Mesendoderm (in vitro differentiated cells): ENCODE measurements around the gene SRL.
A peak's percentile ranks its signal among the peaks of the same experiment; 100 is the strongest.

Experiments
- DNase-seq: peaks from one replicate; pipeline ENCODE4 v3.0.0; 2013
- H2AK5ac ChIP-seq: 2 replicates; pipeline ENCODE4 v1.6.1; 2013; ENCODE audit warnings: low read length, inconsistent platforms
- H2BK120ac ChIP-seq: 2 replicates; pipeline ENCODE4 v1.6.1; 2013; ENCODE audit warnings: low read depth, mild to moderate bottlenecking, low read length, moderate library complexity, mixed read lengths
- H2BK15ac ChIP-seq: replicated peaks from 2 replicates; pipeline ENCODE4 v1.6.1; 2013; ENCODE audit warnings: low read depth, mild to moderate bottlenecking, moderate library complexity
- H2BK5ac ChIP-seq: 2 replicates; pipeline ENCODE4 v1.6.1; 2013; ENCODE audit warnings: low read length, inconsistent platforms
- H3K18ac ChIP-seq: 2 replicates; pipeline ENCODE4 v1.6.1; 2013; ENCODE audit warnings: mild to moderate bottlenecking, low read length, mixed read lengths
- H3K23ac ChIP-seq: one replicate; pipeline ENCODE4 v1.6.1; 2013; ENCODE audit warnings: low read length
- H3K27ac ChIP-seq: 2 replicates; pipeline ENCODE4 v1.5.1; 2013; ENCODE audit warnings: low read depth, mild to moderate bottlenecking, inconsistent platforms, low read length, moderate library complexity
- H3K27me3 ChIP-seq: 2 replicates; pipeline ENCODE4 v1.6.1; 2013; ENCODE audit warnings: low read length, control low read depth, mild to moderate bottlenecking, inconsistent platforms; ENCODE audit not compliant: insufficient read depth, poor library complexity
- H3K36me3 ChIP-seq: 2 replicates; pipeline ENCODE4 v1.6.1; 2013; ENCODE audit warnings: low read length, inconsistent platforms; ENCODE audit not compliant: control insufficient read depth, insufficient read depth
- H3K4ac ChIP-seq: one replicate; pipeline ENCODE4 v1.6.1; 2013; ENCODE audit warnings: low read depth, mild to moderate bottlenecking, low read length, moderate library complexity
- H3K4me1 ChIP-seq: 2 replicates; pipeline ENCODE4 v1.6.1; 2013; ENCODE audit warnings: low read depth, low read length, inconsistent platforms; ENCODE audit not compliant: control insufficient read depth
- H3K4me2 ChIP-seq: 2 replicates; pipeline ENCODE4 v1.6.1; 2013; ENCODE audit warnings: low read length
- H3K4me3 ChIP-seq: 2 replicates; pipeline ENCODE4 v1.5.1; 2013; ENCODE audit warnings: mild to moderate bottlenecking, low read length
- H3K56ac ChIP-seq: one replicate; pipeline ENCODE4 v1.6.1; 2013; ENCODE audit warnings: low read length
- H3K79me1 ChIP-seq: 2 replicates; pipeline ENCODE4 v1.6.1; 2013; ENCODE audit warnings: low read length, inconsistent platforms
- H3K79me2 ChIP-seq: 2 replicates; pipeline ENCODE4 v1.6.1; 2013; ENCODE audit warnings: mild to moderate bottlenecking, low read length; ENCODE audit not compliant: control insufficient read depth, insufficient read depth
- H3K9ac ChIP-seq: 2 replicates; pipeline ENCODE4 v1.6.1; 2013; ENCODE audit warnings: low read length, inconsistent platforms
- H4K5ac ChIP-seq: one replicate; pipeline ENCODE4 v1.6.1; 2013; ENCODE audit warnings: low read length
- H4K8ac ChIP-seq: one replicate; pipeline ENCODE4 v1.6.1; 2013; ENCODE audit warnings: low read depth, mild to moderate bottlenecking, control low read depth, low read length, moderate library complexity
- WGBS: extraction: QIAGEN DNeasy Blood & Tissue Kit; methylation state at CpG from one replicate; pipeline ENCODE4 v1.1.7; 2013; ENCODE audit warnings: low lambda C conversion rate, missing lambda C conversion rate; ENCODE audit not compliant: insufficient coverage; ENCODE audit errors: extremely low coverage; 5-methylcytosine and 5-hydroxymethylcytosine counted together

Gene SRL

DNA sequence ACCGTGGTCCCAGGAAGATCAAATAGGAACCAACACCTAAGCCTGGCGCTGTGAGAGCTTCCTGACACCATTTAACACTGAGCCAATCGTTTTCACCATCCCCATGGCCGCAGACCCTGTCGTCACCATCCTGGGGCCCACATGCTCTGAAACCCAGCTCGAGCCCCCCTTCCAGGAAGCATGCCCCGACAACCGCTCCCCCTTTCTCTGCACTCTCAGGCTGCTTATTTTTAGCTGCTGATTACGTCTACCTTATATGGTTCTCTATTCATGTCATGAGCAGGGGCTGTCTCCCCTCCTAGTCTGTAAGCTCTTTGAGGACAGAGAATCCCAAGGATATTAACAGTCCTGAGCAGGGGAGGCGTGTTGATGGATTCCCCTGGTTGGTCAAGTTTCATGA is 10.5 kb downstream of the SRL start:
- no peaks in the 10 kb centered on the region for H3K4me1 ChIP-seq
- no peak overlapping the region for H4K5ac ChIP-seq
- DNase-seq, result no peak
- no peak overlapping the region for H4K8ac ChIP-seq
- no peak overlapping the region for H3K56ac ChIP-seq
- no peak overlapping the region for H2BK15ac ChIP-seq
- no peak overlapping the region for H3K18ac ChIP-seq
- no peaks in the 10 kb centered on the region for H3K27me3 ChIP-seq
- no peaks in the 10 kb centered on the region for H3K36me3 ChIP-seq
- no peaks in the 10 kb centered on the region for H3K79me2 ChIP-seq
- no peak overlapping the region for H3K23ac ChIP-seq
- no peak overlapping the region for H2AK5ac ChIP-seq
- H3K27ac ChIP-seq, result no peak overlapping the region
- WGBS, result no CpG with 5 or more reads among the region's 10 CpGs
- H2BK120ac ChIP-seq, result no peak overlapping the region
- no peaks in the 10 kb centered on the region for H3K79me1 ChIP-seq
- H3K9ac ChIP-seq, result no peak overlapping the region
- no peak overlapping the region for H3K4me3 ChIP-seq
- no peak overlapping the region for H3K4ac ChIP-seq
- H3K4me2 ChIP-seq, result no peak overlapping the region
- H2BK5ac ChIP-seq, result no peak overlapping the region

GRCh38 chr16:4227040-4227332 is 14.9 kb downstream of the SRL start:
- Histone ChIP-seq H3K4me3 (no peak overlapping the region), H4K5ac (no peak overlapping the region), H3K36me3 (no peaks in the 10 kb centered on the region), H4K8ac (no peak overlapping the region), H3K27me3 (no peaks in the 10 kb centered on the region), H3K18ac (no peak overlapping the region), H3K56ac (no peak overlapping the region), H3K79me2 (no peaks in the 10 kb centered on the region), H2BK120ac (no peak overlapping the region), H3K79me1 (no peaks in the 10 kb centered on the region), H3K9ac (no peak overlapping the region), H3K4ac (no peak overlapping the region), H3K4me2 (no peak overlapping the region), H2BK5ac (no peak overlapping the region), H3K23ac (no peak overlapping the region), H2AK5ac (no peak overlapping the region), H2BK15ac (no peak overlapping the region), H3K4me1 (no peaks in the 10 kb centered on the region), H3K27ac (no peak overlapping the region)
- DNase-seq, result no peak
- WGBS, result no CpG with 5 or more reads among the region's 2 CpGs

DNA sequence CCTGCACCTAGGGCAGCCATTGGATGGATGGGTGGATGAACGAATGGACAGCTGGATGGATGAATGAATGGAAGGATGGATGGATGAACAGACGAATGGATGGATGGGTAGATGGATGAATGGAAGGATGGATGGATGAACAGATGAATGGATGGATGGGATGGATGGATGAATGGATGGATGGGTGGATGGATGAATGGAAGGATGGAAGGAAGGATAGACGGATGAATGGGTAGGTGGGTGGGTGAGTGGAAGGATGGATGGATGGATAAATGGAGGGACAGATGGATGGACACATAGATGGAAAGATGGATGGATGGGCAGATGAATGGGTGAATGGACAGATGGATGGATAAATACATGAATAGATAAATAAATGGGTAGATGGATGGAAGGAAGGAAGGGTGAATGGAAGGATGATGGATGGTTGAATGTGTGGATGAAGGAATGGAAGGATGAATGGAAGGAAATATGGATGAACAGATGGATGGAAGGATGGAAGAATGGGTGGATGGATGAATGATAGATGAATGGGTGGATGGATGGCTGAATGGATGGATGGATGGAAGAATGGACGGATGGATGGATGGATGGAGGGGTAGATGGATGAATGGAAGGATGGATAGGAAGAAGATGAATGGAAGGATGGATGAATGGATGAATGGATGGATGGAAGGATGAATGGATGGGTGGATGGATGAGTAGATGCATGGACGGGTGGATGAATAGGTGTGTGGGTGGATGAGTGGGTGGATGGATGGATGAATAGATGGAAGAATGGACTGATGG is 15.4 kb downstream of the SRL start:
- WGBS, result 100% methylated on average over 3 of the region's 5 CpGs
- no peaks in the 10 kb centered on the region for H3K36me3 ChIP-seq
- no peaks in the 10 kb centered on the region for H3K79me2 ChIP-seq

GRCh38 chr16:4225075-4225474 is 16.8 kb downstream of the SRL start:
- Histone ChIP-seq H4K8ac (no peak overlapping the region), H3K36me3 (no peaks in the 10 kb centered on the region), H2BK120ac (no peak overlapping the region), H3K27me3 (no peaks in the 10 kb centered on the region), H3K4me2 (no peak overlapping the region), H2BK5ac (no peak overlapping the region), H3K4ac (no peak overlapping the region), H3K27ac (no peak overlapping the region), H3K23ac (no peak overlapping the region), H3K4me3 (no peak overlapping the region), H2AK5ac (no peak overlapping the region), H2BK15ac (no peak overlapping the region), H3K79me1 (no peaks in the 10 kb centered on the region), H4K5ac (no peak overlapping the region), H3K4me1 (no peaks in the 10 kb centered on the region), H3K9ac (no peak overlapping the region), H3K56ac (no peak overlapping the region), H3K79me2 (no peaks in the 10 kb centered on the region), H3K18ac (no peak overlapping the region)
- no CpG with 5 or more reads among the region's 2 CpGs for WGBS
- no peak for DNase-seq

More for the DNA sequence above, 15.4 kb downstream of the SRL start:
- no peaks in the 10 kb centered on the region for H3K27me3 ChIP-seq
- no peak overlapping the region for H3K18ac ChIP-seq
- H2BK15ac ChIP-seq, result no peak overlapping the region
- no peaks in the 10 kb centered on the region for H3K79me1 ChIP-seq
- H3K4ac ChIP-seq, result no peak overlapping the region
- no peak for DNase-seq
- no peak overlapping the region for H3K4me3 ChIP-seq
- no peak overlapping the region for H3K4me2 ChIP-seq
- H3K27ac ChIP-seq, result no peak overlapping the region
- no peak overlapping the region for H4K5ac ChIP-seq
- H4K8ac ChIP-seq, result no peak overlapping the region
- no peak overlapping the region for H3K56ac ChIP-seq
- H3K9ac ChIP-seq, result no peak overlapping the region
- no peak overlapping the region for H3K23ac ChIP-seq
- no peak overlapping the region for H2BK120ac ChIP-seq
- H3K4me1 ChIP-seq, result no peaks in the 10 kb centered on the region
- no peak overlapping the region for H2BK5ac ChIP-seq
- no peak overlapping the region for H2AK5ac ChIP-seq

GRCh38 chr16:4220358-4220757 is 21.5 kb downstream of the SRL start:
- no peak overlapping the region for H4K8ac ChIP-seq
- H2BK120ac ChIP-seq, result no peak overlapping the region
- no peak overlapping the region for H3K56ac ChIP-seq
- no peak overlapping the region for H4K5ac ChIP-seq
- no peak overlapping the region for H3K4me2 ChIP-seq
- H2AK5ac ChIP-seq, result no peak overlapping the region
- WGBS, result no CpG with 5 or more reads among the region's 5 CpGs
- no peaks in the 10 kb centered on the region for H3K27me3 ChIP-seq
- no peaks in the 10 kb centered on the region for H3K36me3 ChIP-seq
- no peak for DNase-seq
- no peak overlapping the region for H2BK5ac ChIP-seq
- H3K79me1 ChIP-seq, result no peaks in the 10 kb centered on the region
- no peak overlapping the region for H2BK15ac ChIP-seq
- no peak overlapping the region for H3K18ac ChIP-seq
- no peaks in the 10 kb centered on the region for H3K79me2 ChIP-seq
- H3K4ac ChIP-seq, result no peak overlapping the region
- H3K9ac ChIP-seq, result no peak overlapping the region
- H3K27ac ChIP-seq, result no peak overlapping the region
- H3K4me3 ChIP-seq, result no peak overlapping the region
- no peak overlapping the region for H3K23ac ChIP-seq
- H3K4me1 ChIP-seq, result peaks cover 3% of the 10 kb centered on the region

GRCh38 chr16:4218202-4218601 is 23.7 kb downstream of the SRL start:
- no peak overlapping the region for H3K4me3 ChIP-seq
- WGBS, result no CpG with 5 or more reads among the region's 14 CpGs
- H3K9ac ChIP-seq, result no peak overlapping the region

More at GRCh38 chr16:4218202-4218601, 23.7 kb downstream of the SRL start:
- no peak overlapping the region for H2BK5ac ChIP-seq
- H3K27me3 ChIP-seq, result no peaks in the 10 kb centered on the region
- H3K4me1 ChIP-seq, result peaks cover 3% of the 10 kb centered on the region
- no peak overlapping the region for H3K27ac ChIP-seq
- H3K4ac ChIP-seq, result no peak overlapping the region
- H2BK15ac ChIP-seq, result no peak overlapping the region
- H4K8ac ChIP-seq, result no peak overlapping the region
- peak overlapping the region; percentile 0 for H3K56ac ChIP-seq
- no peak overlapping the region for H3K18ac ChIP-seq
- no peak overlapping the region for H3K23ac ChIP-seq
- no peak overlapping the region for H2BK120ac ChIP-seq
- H3K4me2 ChIP-seq, result no peak overlapping the region
- no peak overlapping the region for H2AK5ac ChIP-seq
- no peaks in the 10 kb centered on the region for H3K79me1 ChIP-seq
- no peaks in the 10 kb centered on the region for H3K79me2 ChIP-seq
- H3K36me3 ChIP-seq, result no peaks in the 10 kb centered on the region
- H4K5ac ChIP-seq, result no peak overlapping the region
- no peak for DNase-seq
